Fibroblast of skin of right biceps (primary cell): ENCODE measurements around the gene PACS2.
"Not testable (repeated sequence)": the region's sequence is repeated elsewhere in the genome, so short reads cannot be mapped to it uniquely, and the experiment has no call there.

Source experiments
- DNase-seq: peaks from one replicate; pipeline ENCODE4 v3.0.0-alpha.2; 2013

PACS2 gene

DNA sequence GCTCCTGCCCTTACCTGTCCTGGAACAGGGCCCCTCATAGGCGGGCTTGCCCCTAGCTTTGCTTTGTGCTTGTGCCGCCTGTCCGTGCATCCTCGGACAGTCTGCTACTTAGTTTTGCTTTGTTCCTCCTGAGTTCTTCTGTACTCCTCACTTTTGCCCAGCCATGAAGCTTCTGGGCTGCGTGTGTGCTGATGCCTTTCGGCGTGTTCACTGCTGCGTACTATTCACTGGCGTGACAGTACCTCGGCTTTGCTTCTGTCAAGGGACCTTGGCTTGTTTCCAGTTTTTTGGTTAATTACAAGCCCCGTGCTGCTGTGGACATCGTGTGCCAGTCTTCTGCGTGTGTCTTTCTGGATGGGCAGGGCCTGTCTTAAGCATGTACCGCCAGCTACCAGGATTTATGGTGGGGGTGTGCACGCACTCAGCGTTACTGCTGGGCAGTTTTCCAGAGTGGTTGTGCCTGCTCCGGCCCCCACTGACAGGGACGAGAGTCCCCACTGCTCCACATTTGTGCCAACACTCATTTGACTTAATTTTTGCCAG, 2.5 kb downstream of the PACS2 start:
- no peak for DNase-seq

DNA sequence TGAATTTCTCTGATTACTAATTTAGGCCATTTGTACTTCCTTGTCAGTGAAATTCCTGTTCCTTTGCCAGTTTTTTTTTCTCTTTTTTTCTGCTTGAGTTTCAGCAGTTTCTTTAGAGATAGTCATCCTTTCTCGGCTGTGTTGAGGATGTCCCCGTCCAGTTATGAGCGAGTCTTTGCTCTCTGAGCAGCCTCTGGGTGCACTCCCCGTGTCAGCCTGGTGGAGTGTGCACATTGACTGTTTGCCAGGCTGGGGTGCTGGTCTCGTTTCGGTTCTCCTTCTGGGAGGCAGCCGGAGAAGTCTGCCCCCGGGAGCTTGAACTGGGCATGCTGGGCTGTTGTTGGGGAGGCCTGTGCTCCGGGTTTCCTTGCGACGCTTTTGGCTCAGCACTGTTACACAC, 3.0 kb downstream of the PACS2 start:
- DNase-seq = peak; percentile 50

DNA sequence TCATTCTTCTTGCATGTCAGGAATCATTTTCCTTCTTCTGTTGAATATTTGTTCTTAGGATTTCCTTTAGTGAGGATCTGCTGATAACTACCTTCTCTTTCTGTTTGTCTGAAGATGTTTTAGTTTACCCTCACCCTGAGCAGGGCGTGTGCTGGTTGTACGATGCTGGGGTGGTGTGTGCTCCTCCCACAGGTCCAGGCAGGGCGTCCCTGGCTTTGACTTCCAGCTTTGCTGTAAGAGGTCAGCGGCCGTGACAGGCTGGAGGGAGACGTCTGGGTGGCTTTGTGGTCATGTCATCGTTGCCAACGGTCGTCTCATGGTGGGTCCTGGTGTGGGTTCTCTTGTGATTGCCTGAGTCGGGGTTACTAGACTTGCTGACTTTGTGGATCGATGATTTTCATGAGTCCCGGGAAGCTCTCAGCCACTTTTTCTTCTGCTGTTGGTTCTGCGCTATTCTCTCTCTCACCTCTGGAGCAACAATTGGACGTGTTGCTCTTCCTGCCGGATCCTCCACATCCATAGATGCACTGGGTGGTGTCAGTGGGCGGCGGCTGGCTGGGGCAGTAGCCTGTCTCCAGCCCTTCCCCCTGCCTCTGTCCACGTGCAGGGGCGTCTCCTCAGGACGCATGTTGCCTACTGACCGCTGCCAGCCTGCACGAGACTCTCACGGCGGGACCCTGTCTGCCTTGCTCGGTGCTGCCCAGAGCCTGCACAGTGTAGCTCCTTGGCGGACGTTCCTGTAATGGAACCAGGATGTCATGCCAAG, 8.4 kb downstream of the PACS2 start:
- no peak for DNase-seq

DNA sequence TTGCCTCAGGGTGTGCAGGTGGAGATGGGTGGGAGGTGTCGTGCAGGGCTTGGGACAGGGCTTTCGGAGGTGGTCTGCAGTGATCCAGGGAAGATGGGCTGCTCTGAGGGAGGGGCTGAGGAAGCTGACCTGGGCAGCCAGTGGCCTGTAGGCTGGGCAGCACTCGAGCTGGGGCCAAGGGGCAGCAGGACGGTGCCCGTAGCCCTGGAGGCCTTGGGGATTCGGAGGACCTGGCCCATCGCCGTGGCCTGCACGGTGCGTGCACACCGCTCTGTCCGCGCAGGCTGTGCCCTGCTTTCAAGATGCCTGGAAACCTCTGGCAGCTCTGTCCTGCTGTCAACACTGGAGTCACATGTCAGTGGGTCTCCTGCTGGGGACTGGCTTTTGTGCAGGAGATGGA, 9.1 kb downstream of the PACS2 start:
- DNase-seq = no peak

DNA sequence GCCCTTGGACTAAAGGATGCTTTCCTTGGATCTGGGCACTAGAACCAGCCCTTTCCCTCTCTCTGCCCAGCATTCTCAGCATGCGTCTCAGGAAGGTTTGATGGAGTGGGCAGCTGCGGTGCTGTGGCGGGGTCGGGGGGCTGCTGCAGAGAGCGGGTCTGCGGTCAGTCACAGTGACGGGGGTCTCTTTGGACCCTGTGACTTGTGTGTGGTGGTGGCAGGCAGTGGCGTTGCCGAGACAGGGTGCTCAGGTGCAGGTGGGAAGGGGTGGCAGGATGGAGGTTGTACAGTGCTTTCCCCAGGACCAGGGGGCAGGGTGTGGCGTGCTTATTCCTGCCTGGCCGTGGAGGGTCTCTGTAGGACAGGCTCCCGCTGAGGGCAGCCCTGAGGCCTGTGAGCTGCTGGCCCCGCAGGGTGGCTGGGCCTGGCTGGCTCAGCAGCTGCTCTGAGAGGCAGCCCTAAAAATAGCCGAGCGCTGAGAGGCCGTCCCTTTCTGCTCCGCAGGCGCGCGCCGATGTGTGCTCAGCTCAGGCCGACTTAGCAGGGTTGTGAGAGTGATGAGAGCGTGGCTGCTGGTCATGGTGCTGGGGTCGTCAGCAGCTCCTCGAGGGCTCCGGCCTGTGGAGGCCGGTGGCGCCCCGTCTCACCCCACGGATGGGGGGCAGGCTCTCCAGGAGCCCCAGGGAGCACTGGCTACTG, 9.7 kb downstream of the PACS2 start:
- no peak for DNase-seq

DNA sequence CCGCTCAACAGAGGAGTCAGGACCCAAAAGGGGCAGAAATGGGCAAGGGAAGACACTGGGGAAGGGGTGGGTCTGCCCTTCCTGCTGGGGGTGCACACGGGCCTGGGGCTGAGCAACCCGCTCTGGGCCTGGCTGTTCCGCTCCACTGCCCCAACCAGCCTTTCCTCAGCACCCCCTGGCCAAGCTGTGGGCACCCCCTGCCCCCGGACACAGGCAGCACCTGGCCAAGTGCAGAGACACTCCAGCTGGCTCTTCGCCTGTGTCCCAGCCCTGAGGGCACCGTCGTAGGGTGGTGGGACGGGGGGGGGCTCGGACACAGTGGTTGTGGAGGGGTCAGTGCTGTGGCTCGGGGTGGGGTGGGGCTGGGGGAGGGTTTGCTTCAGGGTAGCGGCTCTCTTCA, 10.3 kb downstream of the PACS2 start:
- DNase-seq = no peak

DNA sequence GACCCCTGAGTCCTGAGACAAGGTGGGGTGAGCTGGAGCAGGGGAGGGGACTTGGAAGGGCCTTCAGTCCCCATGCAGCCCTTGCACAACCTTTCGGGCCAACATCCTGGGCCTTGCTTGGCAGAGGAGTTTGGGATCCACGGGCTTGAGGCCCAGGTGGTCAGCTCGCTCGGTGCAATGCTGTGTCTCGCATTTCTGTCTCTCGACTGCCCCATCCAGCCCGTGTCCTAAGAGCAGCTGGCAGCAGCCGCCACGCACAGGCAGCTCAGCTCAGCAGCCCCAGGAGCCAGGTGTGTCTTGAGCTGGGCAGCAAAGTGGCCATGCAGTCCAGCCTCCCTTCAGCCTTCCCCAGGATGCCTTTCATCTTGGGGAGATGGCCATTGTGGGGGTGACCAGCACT, 10.8 kb downstream of the PACS2 start:
- DNase-seq = no peak

DNA sequence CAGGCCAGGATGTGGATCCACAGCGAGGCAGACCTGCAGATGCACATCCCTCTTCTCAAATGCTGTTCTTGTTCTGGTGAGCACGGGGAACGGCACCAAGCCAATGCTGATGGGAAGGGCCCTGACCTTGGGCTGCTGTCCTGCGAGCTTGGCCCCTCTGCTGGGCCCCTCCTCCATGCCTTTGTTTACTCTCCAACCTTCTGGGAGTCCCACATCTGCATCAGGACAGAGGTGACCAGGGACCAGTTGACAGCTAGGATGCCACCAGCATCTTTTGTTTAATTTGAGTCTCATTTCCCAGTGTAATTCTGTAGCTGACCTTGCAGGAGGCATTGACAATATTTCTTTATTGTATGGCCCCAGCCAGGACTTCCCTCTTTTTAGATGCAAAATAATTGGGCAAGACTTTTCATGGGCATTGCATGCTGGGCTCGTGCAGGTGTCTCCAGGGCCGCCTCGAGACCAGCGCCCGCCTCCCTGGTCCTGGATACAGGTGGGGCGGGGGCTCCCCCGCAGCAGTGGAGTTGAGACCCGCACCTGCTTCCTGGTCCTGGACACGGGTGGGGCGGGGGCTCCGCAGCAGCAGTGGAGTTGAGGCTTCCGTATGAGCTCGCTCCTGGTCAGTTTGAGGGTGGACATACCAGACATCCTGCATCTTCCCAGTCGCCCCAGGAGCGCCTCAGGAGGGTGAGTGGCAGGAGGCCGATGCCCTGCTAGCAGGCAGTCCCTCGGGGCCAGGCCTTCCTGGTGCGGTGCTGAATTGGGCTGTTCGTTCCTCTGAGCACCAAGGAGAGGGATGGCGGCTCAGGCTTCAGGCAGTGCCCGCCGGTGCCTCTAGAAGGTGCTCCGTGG, 11.4 kb downstream of the PACS2 start:
- no peak for DNase-seq

DNA sequence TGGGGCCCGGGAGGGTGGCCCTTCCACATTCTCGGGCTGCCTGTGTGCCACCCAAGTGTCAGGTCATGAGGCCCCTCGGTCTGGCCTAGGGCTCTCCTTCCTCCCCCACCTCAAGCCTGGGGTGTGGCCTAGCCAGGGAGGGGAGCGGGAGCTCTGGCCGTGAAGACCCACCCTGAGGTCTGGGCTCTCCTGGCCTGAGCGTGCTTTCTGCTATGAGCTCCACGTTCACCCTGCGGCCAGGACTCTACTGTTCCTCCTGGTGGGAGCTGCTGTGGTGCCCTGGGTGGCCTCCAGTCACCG, 12.0 kb downstream of the PACS2 start:
- no peak for DNase-seq

DNA sequence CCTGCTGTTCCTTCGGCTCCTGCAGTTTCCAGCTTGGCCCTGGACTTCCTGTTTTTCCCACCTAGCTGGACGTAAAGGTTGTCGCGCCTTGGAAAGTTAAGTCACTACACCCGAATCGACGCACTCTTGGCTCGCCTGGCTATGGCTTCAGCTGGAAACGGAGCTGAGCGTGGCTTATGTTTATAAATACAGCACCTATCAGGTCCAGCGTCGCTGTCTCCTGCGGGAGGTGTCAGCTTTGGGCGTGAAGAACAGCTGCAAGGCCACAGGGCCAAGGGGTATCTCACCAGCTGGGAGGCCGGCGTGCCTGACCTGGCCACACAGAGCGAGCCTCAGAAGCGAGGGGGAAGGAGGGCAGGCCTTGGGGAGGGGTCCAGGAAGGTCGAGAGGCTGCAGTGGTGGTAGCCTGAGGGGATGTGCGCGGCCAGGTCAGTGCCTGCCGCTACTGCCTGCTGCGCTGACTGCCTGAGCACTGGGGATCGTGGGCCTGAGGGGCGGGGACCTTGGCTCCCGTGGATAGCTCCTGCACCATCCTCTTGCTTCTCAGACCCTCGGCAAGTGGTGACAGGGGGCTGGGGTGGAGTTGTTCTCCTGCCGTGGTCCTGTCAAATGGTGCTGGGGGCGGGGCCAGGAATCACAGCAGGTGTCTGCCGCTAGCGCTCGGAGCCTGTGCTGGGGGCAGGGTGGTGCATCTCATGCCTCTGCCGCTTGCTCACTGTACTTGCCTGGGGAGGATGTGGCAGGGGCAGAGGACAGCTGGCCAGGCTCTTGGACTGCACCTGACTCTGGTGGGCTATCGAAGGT, 12.5 kb downstream of the PACS2 start:
- DNase-seq = no peak

DNA sequence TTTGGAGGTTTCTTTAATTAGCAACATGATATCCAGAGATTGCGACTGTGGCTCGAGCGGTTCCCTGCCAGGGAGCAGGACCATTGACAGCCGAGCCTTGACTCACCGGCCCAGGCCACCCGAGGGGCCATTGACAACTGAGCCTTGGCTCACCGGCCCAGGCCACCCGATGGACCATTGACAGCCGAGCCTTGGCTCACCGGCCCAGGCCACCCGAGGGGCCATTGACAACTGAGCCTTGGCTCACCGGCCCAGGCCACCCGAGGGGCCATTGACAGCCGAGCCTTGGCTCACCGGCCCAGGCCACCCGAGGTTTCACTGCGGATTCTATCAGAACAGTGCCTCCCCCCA, 13.1 kb downstream of the PACS2 start:
- DNase-seq = not testable (repeated sequence)

DNA sequence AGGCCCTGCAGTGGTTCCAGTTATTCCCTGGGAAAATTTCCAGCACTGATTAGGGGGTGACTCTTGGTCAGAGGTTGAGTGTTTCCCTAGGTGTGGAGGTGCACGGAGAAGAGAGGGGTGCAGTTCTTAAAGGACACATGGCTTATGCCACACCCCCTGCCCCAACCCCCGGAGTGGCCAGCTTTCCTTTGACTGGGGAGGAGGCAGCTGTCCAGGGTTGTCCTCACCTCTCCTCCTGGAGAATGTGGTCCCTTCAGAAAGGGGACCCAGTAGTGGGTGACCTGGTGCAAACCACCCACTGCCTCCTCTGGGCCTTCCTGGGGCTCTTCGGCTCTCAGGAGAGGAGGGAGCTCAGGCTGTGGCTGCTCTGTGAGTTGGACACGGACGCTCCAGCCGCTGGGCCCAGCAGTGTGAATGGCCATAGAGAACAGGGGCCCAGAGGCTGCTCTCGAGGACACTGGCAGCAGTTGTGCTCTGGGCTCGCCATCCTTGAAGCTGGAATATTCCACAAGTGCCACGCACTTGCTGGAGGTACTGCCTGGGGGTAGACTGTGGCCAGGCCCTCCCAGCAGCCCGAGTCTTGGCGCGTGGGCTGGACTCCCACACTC, 13.6 kb downstream of the PACS2 start:
- DNase-seq = no peak

DNA sequence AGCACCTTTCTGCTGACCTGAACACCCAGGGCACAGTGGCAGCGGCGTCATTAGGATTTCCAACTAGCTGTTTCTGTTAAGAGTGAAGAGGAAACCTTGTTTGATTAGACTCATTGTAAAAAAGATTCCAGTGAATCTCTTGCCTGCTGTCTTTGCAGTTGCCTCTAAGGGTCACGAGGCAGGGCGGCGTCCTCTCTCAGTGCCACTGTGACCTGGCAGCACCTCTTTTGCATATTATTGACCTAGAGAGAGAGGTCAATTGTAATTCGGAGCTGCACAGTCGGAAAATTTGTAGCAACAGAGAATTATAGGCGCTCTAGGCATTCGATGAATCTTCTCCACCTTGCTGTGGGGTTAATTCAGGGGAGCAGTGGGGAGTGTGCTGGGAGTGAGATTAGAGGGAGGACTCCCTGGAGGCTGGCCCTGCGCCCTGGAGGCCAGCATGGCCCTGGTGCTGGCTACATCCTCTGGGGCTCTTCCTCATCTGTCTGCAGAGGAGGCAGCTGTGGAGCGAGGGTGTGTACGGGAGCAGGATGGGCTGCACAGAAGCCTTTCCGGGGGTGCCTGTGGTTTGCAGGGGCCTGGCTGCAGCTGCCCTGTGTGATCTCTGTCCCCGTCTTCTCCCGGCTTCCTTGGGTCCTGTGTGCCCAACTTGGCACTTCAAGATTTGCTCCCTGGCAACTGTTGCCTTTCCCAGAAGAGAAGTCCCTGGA, 14.3 kb downstream of the PACS2 start:
- DNase-seq = no peak

DNA sequence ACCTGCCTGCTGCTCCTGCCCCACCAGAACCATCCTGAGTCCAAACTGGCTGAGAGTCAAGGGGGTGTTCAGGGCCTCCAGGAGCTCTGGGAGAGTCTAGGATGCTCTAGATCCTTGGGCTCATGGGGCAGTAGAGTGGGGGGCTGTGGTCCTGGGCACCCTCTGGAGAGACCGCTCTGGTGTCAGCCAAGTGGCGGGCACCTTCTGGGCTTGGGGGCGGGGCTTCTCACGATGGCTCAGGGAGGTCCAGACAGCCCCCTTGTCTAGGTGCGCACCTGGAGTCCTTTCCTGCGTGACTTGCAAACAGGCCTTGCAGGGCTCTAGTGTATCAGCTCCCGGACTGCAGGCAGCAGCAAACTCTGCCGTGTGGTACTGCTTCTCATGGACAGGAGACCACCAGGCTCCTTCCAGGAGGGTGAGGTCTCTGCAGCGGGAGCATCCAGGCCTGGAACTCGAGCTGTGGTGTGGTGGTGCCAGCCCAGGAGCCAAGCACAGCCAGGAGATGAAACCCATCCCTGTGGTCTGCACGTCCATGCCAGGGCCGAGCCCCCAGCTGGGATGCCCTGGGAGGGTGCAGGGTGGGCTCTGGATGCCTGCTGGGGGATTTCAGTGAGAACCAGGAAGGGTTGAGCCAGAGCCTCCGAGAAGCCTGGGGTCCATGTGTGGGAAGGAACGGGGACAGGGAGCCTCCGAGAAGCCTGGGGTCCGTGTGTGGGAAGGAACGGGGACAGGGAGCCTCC, 15.0 kb downstream of the PACS2 start:
- no peak for DNase-seq

DNA sequence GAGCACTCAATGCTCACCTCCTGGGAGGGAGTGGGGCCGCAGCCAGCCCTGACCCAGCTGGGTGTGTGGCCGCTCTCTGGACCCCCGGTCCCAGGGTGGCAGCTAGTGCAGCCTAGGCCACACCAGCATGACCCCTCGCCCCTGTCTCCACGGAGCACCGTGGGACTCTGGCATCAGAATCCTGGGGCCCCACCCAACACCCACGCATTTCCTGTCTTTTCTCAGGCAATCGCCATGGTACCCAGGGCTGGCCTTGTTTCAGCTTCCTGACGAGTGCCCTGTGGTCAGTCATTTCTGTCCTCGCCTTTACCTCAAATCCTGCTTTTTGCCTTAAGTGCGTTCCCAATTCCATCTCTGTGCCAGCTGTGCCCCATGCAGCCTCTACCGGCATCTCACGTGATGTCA, 15.9 kb downstream of the PACS2 start:
- peak; percentile 31 for DNase-seq

DNA sequence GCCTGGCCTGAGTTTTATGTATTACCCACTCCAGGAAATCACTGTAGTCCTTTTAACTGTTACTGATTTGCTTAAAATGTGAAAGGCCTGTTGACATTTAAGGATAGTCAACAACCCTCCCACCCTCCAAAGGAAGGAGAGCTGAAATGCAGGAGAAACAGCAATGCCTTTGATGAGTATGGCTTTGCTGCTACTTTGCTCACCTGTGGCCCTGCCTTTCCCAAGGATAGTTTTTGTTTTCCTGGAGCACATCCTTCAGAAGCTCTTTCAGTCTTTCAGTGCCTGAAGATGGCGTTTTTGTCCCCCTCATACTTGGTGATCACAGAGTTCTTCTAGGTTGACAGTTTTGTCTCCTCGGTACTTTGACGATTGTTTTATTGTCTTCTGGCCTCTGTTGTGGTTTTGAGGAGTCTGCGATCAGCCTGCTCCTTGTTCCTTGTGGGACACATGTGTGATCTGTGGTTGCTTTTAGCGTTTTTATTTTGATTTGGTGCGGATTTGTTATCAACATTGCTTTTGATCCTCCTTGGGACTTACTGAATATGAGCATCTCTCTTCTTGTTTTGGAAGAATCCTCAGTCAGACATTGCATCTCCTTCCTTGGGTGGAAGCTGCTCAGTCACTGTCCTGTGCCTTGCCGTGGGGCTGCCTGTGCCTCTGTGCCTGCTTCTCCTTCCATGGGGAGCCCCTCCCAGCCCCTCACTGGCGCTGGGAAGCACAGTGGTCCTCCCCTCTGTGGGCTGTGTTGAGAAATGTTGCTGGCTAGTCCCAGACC, 17.2 kb downstream of the PACS2 start:
- no peak for DNase-seq

DNA sequence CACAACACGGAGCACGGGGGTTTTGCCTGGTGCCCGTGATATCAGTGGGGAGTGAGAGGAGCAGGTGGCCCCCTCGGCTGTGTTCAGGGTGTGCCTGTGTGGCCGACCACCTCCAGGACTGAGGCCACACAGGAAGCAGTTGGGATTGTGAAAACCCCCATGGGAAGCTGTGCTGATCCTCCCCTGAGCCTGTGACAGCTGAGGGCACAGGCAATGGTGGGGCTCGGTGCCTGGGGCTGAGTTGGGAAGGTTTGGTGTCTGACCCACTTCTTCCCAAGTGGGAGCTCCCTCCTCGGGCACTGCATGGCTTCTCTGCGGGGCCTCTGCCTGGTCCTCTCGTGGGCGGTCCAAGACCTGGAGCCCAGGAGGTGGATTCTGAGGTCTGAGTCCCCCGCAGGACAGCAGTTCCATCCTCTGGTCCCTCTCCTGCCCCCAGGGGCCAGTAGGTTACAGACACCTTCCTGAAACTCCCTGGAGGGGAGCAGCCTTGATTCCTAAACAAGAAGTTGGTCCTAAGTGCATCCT, 17.9 kb downstream of the PACS2 start:
- DNase-seq = no peak

DNA sequence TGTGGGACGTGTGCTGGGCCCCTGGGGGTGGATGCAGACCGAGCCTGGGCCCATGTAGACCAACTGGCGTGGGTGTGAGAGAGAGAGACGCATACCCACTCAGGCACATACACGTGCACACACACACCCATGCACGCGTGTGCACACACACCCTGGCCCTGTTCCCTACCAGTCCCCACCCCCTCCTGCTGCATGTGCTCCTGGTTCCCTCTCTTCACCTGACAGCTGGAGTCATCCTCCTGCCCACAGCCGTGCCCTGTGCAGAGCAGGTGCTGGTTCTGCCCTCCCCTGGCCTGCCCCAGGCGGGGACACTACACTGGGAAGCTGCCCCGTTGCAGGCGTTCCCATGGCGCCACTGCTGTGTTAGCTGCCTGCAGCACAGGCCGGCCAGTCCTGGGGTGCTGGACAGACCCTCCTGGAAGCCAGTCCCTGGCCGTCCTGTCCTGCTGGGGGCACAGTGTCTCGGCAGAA, 18.5 kb downstream of the PACS2 start:
- DNase-seq = no peak

DNA sequence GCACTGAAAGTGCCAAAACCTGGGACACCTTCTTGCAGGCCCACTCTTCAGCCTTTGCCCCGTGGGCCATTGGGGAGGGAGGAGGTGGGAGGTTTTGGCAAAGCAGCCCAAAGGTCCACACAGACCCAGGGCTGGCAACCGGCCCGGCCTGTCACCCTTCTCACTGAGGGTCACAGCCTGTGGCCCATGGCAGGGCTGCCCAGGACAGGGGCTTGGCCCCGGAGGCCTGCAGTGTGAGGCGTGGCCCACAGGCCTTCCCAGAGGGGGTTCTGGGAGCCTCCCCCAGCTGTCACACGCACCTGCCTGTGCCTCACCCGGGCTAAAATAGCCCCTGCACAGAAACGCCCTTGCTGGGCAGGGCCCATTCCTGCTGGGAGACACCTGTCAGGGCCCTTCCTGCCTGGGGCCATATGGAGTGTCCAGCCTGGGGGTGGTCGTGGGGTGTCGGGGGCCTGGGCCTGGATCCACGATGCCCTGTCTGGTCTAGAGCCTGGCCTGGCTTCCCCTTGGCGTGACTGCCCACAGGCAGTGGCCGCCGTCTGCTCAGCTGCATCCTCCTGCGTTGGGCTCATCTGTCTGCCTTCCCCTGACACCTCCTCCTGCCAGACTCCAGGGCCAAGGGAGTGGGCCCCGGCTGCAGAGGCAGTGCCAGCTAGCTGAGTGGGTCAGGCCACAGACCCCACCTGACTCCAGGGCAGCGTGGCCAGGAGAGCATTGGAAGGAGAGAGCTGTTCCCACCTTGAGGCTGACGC, 19.2 kb downstream of the PACS2 start:
- DNase-seq = no peak
